HG03066 (cell line): ENCODE measurements around the gene FBXL20.
"Not testable (repeated sequence)": the region's sequence is repeated elsewhere in the genome, so short reads cannot be mapped to it uniquely, and the experiment has no call there.

Experiments used
- ATAC-seq: cut with Tn5 transposase; IDR thresholded peaks from one replicate; pipeline ENCODE4 v1.9.1; 2021; ENCODE audit warnings: low read depth; ENCODE audit not compliant: unreplicated experiment

The FBXL20 gene

GRCh38 chr17:39264119-39264518, 137.3 kb downstream of the FBXL20 start:
- no peak for ATAC-seq

- ATAC-seq: no peak
Measured at GRCh38 chr17:39261286-39261685, 140.1 kb downstream of the FBXL20 start.

GRCh38 chr17:39252788-39253460, 148.5 kb downstream of the FBXL20 start:
- no peak for ATAC-seq

DNA sequence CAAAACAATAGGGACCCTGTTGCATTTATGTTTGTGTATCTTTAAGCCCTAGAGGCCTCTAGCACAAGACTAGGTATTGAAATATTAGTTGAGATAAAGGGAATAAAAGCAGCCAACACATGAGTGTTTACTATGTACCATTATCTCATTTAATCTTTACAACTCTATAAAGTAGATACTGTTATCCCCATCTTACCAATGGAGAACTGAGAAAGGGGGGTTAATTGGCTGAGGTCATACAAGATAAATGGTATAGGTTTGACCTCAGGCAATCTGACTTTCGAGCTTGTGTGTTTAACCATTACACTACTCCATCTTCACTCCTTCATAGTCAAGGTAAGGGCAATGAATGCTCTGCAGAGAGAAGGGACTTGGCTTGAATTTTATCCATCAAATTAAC, 149.4 kb downstream of the FBXL20 start:
- ATAC-seq: no peak

DNA sequence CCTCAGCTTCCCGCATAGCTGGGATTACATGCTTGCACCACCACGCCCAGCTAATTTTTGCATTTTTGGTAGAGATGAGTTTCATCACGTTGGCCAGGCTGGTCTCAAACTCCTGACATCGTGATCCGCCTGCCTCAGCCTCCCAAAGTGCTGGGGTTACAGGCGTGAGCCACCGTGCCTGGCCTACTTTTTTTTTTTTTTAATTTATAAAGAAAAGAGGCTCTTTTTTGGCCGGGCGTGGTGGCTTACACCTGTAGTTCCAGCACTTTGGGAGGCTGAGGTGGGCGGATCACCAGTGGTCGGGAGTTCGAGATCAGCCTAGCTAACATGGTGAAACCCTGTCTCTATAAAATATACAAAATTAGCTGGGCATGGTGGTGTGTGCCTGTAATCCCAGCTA, 151.3 kb downstream of the FBXL20 start:
- not testable (repeated sequence) for ATAC-seq

- no peak for ATAC-seq
Measured at GRCh38 chr17:39246274-39246673, 155.2 kb downstream of the FBXL20 start.

GRCh38 chr17:39244600-39245570, 156.5 kb downstream of the FBXL20 start:
- no peak for ATAC-seq

DNA sequence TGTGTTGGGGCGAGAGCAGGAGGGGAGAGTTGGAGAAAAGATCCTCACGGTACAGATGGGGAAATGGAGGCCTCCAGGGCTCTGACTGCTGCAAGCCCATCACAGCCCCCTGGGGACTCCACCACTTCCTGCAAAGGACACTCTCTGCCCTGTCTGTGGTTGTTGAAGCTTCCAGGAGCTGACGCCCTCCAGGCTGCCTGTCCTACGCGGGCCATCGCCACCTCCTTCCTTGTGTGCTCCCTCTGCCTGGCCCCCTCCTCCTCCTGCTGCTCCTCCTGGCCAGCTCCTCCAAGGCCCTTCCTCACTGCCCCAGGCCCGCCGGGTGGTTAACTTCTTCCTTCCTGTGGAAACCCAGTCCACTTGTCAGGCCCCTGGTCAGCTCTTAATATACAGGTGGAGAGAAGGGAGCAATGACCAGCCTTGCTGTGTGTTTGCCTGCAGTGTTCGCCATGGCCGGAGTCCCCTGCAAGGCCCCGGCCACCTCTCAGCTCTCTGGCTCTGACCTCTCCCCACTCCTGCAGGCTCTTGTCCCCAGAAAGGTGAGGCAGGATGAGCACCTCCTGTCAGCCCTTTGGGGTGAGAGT, 157.3 kb downstream of the FBXL20 start:
- no peak for ATAC-seq

- ATAC-seq: no peak
Measured at GRCh38 chr17:39243155-39243554, 158.3 kb downstream of the FBXL20 start.

DNA sequence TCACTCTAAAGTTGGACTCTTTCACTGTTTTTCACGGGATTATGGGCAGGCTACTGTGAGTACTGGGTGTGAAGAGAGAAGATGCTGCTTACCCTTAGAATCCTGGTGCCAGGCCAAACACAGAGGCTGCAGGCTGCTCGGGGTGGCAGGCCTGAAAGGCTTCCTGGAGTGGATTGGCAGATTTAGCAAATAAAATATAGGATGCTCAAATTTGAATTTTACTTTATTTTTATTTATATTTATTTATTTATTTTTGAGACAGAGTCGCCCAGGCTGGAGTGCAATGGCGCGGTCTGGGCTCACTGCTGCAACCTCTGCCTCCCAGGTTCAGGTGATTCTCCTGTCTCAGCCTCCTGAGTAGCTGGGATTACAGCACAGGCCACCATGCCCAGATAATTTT, 160.8 kb downstream of the FBXL20 start:
- ATAC-seq: no peak

- no peak for ATAC-seq
Measured at GRCh38 chr17:39239640-39240314, 161.6 kb downstream of the FBXL20 start.

DNA sequence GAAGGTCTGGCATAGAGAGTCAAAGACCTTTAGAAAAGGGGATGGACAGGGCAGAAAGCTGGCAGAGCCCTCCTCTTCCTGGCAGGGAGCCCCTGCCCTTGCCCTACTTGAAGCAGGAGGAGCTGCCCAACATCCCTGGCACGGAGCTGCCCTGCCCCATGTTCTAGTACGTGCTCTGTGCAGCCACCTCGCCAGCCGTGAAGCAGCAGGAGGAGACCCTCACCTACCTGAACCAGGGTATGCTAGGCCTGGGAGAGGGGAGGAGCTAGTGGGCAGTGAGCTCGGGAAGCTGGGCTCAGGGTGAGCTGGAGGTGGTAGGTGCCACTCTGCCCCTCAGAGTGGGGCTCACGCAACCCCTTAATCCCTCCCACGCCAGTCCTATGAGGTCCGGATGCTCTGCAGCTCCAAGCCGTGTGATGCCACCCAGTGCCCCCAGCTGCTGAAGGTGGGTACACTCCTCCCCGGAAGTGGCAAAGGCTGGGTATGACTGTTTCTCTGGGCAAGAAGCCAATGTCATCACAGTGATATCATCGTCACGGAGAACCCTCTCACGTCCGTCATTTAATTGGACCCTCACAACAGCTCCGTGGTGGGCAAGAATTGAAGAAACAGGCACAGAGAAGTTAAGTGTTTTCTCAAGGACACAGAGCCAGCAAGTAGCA, 163.0 kb downstream of the FBXL20 start:
- ATAC-seq: no peak

DNA sequence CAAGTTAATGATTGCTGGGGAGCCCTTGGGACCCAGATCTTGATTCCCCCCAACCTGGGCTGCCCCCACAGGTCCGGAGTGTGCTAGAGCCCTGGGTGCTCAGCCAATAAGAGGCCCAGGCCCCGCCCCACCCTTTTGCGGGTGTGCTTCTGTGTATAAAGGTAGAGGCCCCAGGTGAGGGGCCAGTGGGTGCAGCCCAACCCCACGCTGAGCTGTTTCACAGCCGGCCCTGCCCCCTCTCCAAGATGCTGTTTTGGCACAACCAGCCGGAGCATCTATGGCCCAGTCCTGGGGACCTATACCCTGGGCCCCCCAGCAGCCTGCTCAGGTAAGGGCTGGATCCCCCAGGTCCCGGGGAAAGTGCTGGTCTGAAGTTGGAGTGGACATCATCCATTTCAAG, 163.8 kb downstream of the FBXL20 start:
- no peak for ATAC-seq

GRCh38 chr17:39236981-39237441, 164.4 kb downstream of the FBXL20 start:
- no peak for ATAC-seq

- no peak for ATAC-seq
Measured at GRCh38 chr17:39236450-39236927, 164.9 kb downstream of the FBXL20 start.

GRCh38 chr17:39235555-39236449, 165.6 kb downstream of the FBXL20 start:
- ATAC-seq: no peak

GRCh38 chr17:39231591-39232551, 169.6 kb downstream of the FBXL20 start:
- no peak for ATAC-seq

GRCh38 chr17:39231091-39231561, 170.3 kb downstream of the FBXL20 start:
- ATAC-seq: no peak
